Left colon (tissue), 2 donors: ENCODE measurements around the gene PARP11. TPM values are rescaled to one million over a fixed set of nuclear protein-coding genes. Genes with fewer than 3 reads are reported as not detected.

Experiments
- ATAC-seq: fragments of 200-7000 bp; cut with Tn5 transposase; one replicate; pipeline ENCODE4 v1.9.1; 2020; ENCODE audit warnings: mild to moderate bottlenecking, moderate library complexity
- DNase-seq, 2 donors: peaks; one replicate each; pipeline ENCODE4 v3.0.0-alpha.2; 2020
- intact Hi-C, 2 donors: fragments of 100-400 bp; cut with DNase I in 1 of 2; cut with micrococcal nuclease in 1 of 2; formaldehyde crosslinking; loops; one replicate each; pipeline versions ENCODE4 v1.11.2 to v1.14.0; 2022; cut with DNase I, micrococcal nuclease
- total RNA-seq, 2 donors: library from RNA; stranded (reverse); fragmentation: NEBNext Ultra II Directional; extraction: Animal tissue kit (Norgen Biotek cat#: 25700); gene quantifications; one replicate each; pipeline ENCODE4 v1.2.1, GENCODE V29; 2021
- donor health status: DM: no; HTN: no; CAD: no.
- donor health status: DM: yes; HTN: yes; CAD: no.

Gene PARP11
- total RNA-seq, 2 donors from 2014 or later, result 7.4 to 7.5 TPM

GRCh38 chr12:3792623-3793288 lies 80.4 kb downstream of the PARP11 start:
- ATAC-seq (no peak), DNase-seq (no peak)
- intact Hi-C loops, result no loop called here

- DNase-seq (no peak), ATAC-seq (no peak)
- intact Hi-C loops, result no loop called here
Observed at GRCh38 chr12:3791256-3791874, 81.8 kb downstream of the PARP11 start.

GRCh38 chr12:3790642-3791041 lies 82.6 kb downstream of the PARP11 start:
- intact Hi-C loops, result no loop called here
- no peak for DNase-seq
- no peak for ATAC-seq

- no peak for ATAC-seq
- intact Hi-C loops, result no loop called here
Observed at GRCh38 chr12:3789838-3790237, 83.4 kb downstream of the PARP11 start.

GRCh38 chr12:3777206-3777809 lies 95.9 kb downstream of the PARP11 start:
- intact Hi-C loops, result loop anchor here in 1 of 2 donors (10.0 kb wide), 2 partner anchors 123 to 473 kb away; no protein-coding TSS in a partner anchor
- ATAC-seq (peak; percentile 90), DNase-seq (no peak)

More at GRCh38 chr12:3789838-3790237, 83.4 kb downstream of the PARP11 start:
- no peak for DNase-seq

- intact Hi-C loops, result loop anchor here in 1 of 2 donors (10.0 kb wide), 2 partner anchors 121 to 471 kb away; no protein-coding TSS in a partner anchor
- DNase-seq (no peak), ATAC-seq (no peak)
Observed at GRCh38 chr12:3775385-3776035, 97.7 kb downstream of the PARP11 start.

- DNase-seq (no peak), ATAC-seq (no peak)
- intact Hi-C loops, result loop anchor here in 1 of 2 donors (10.0 kb wide), 2 partner anchors 118 to 468 kb away; no protein-coding TSS in a partner anchor
Observed at GRCh38 chr12:3772380-3772779, 100.8 kb downstream of the PARP11 start.

- intact Hi-C loops, result loop anchor here in 1 of 2 donors (10.0 kb wide), 2 partner anchors 117 to 467 kb away; no protein-coding TSS in a partner anchor
- no peak for DNase-seq
- peak; percentile 78 for ATAC-seq
Observed at GRCh38 chr12:3771853-3772252, 101.3 kb downstream of the PARP11 start.

- DNase-seq, result no peak
- intact Hi-C loops, result loop anchor here in 1 of 2 donors (10.0 kb wide), 2 partner anchors 116 to 466 kb away; no protein-coding TSS in a partner anchor
- no peak for ATAC-seq
Observed at GRCh38 chr12:3770891-3771290, 102.3 kb downstream of the PARP11 start.

- ATAC-seq, result no peak
- DNase-seq, result no peak
- intact Hi-C loops, result no loop called here
Observed at GRCh38 chr12:3768911-3769447, 104.2 kb downstream of the PARP11 start.

GRCh38 chr12:3761116-3761735 lies 112.0 kb downstream of the PARP11 start:
- no peak for ATAC-seq
- DNase-seq, result no peak
- intact Hi-C loops, result no loop called here

- DNase-seq (no peak), ATAC-seq (no peak)
- intact Hi-C loops, result no loop called here
Observed at GRCh38 chr12:3759878-3760277, 113.3 kb downstream of the PARP11 start.

Other genes with a start within 250 kb of the PARP11 start
- 10 to 100 TPM; 63.3 to 68.5 TPM for gene CRACR2A, start 120.3 kb downstream of the PARP11 start, total RNA-seq